HG02973 (cell line): ENCODE results near the gene TFEB.
A peak's percentile ranks its signal among the peaks of the same experiment; 100 is the strongest.

Experiments used
- ATAC-seq: cut with Tn5 transposase; IDR thresholded peaks from one replicate; pipeline ENCODE4 v1.9.1; 2021; ENCODE audit warnings: moderate library complexity; ENCODE audit not compliant: unreplicated experiment

The TFEB gene

DNA sequence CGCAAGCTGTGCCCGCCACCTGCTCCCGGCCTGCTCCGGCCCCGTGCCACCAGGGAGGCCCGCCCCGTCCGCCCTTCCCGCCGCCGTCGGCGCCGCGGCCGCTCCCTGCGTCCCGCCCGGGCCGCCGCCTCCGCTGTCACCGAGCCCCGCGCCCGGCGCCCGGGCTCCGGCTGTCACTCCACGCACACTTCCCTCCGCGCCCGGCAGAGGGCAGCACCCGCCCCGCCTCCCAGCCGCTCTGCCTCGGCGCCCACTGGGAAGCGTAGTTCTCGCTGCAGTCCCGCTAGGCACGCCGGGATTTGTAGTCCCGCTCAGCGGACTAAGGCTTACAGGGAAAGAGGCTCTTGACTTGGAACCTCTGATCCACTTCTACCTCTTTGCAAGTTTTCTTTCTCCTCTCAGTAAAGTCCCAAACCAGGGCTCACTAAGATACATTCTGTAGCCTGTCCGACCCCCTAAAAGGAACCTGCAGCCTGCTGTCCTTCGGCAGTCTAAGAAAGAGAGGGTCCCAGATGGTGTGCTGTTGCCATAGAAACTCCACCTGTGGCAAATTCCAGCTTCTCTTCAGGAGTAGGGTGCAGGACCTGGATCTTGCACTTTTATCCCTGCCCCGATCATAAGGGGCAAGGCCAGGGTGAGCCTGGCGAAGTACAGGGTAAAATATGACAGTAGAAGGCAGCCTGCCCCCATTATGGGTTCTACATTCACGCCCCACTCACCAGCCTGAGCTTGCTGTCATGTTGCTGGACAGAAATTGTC is at the start of gene TFEB:
TFEB (minus strand) TSS at position 182 of the 759 bp plus-strand sequence. CDS start 44,395 bp downstream, outside the sequence.
- ATAC-seq, result peak; percentile 42

DNA sequence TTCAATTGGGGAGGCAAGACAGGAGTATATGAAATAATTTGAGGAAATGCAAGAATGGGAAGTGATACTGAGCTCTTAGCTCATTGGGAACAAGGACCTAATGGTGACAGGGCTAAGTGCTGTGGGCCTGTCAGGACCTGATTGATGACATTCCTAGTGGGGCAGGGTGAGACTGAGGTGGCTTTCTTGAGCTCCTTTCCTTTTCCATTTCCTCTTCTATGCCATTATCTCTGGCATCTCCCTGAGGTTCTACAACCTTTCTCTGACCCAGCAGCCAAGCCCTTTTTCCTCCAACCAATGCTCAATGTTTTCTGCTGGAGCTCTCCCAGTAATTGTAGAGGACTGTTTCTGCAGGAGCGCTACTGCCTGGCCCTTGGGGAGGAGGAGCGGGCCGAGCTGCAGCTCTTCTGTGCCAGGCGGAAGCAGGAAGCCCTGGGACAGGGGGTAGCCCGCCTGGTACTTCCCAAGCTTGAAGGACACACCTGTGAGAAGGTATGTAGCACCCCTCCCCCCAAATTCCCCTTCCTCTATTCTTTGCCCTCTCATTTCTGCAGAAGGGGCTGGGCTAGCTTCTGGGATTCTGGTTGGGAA is 49.3 kb upstream of the TFEB start:
- no peak for ATAC-seq

DNA sequence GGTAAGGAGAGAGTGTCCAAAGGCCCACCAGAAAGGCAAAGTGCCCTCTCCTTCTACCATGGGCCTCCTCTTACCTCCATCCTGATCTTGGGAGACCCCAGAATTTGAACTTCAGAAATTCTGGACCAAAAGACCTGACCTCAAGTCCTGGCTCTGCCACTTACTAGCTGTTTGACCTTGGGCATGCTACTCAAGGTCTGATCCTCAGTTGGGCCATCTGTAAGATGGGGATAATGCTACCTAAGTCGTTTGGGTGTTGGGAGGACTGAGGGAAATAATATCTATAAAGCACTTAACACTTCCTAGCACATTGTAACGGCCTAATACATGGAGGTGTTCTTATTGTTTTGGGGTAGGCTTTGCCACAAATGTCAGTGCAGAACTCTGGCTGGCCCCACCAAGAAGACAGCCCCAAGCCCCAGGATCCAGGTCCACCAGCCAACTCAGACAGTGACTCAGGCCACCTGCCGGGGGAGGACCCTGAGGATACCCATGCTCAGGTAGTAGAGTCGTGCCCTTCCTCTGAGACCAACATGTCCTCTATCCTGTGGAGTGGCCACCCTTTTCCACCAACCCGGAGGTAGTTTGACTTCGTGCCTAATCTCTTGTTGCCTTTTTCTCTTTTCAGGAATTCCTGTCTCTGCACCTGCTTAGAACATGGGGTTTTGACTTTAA is 47.8 kb upstream of the TFEB start:
- ATAC-seq, result no peak

DNA sequence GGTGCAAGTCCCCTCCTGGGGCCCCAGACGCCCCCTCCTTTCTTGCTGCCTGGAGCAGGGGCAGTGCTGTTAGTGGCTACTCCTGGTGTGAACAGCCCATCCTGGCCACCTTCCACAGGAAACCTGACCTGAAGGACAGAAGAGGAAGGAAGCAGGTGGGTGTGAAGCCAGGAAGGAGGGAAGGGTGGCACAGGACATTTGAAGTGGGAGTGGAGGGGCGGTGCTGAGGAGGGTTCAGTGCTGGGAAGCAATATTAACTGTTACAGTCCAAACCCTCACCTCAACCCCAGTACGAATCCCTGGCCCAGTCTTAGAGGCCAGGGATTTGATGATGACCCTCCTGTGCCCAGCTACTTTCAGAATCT is 45.9 kb upstream of the TFEB start:
- no peak for ATAC-seq

DNA sequence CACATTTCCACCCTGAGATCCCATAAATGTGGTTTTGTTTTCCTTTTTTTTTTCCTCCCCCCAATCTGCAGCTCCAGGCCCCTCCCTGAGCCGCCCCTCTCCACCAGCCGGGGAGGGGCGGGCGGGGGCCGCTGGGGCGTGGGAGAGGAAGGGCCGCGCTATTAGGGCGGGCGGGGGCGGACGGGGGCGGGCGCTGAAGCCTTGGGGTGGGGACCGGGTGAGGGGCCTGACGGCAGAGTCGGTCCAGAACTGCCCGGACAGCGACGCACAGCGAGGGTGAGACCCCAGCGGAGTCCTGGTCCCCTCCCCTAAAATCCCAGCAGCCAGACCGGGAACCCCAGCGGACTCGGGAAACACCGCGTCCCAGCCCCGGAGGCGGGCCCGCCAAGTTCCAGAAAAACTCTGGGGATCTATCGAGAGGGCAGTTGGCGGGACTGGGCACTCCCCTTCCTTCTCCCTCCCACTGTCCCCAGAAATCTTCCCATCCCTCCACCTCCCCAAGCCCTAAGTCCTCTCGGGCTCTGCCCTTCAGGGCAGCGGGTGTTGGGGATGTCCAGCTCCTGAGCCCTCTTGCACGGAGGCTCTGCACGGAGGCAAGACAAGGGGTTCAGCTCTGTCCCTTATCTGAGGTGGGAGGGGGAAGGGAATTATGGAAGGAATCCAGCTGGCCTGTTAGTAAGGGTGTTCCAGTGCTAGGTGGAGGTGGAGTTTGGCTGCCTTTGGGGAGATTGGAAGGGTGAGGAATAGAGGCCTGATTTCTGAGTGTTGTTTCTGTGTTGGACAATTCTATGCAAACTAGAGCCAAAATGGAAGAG is 45.4 kb upstream of the TFEB start, which contains the start of gene PRICKLE4:
PRICKLE4 (plus strand) TSS at position 232 of the 815 bp plus-strand sequence. CDS start 2,692 bp downstream, outside the sequence.
- no peak for ATAC-seq

DNA sequence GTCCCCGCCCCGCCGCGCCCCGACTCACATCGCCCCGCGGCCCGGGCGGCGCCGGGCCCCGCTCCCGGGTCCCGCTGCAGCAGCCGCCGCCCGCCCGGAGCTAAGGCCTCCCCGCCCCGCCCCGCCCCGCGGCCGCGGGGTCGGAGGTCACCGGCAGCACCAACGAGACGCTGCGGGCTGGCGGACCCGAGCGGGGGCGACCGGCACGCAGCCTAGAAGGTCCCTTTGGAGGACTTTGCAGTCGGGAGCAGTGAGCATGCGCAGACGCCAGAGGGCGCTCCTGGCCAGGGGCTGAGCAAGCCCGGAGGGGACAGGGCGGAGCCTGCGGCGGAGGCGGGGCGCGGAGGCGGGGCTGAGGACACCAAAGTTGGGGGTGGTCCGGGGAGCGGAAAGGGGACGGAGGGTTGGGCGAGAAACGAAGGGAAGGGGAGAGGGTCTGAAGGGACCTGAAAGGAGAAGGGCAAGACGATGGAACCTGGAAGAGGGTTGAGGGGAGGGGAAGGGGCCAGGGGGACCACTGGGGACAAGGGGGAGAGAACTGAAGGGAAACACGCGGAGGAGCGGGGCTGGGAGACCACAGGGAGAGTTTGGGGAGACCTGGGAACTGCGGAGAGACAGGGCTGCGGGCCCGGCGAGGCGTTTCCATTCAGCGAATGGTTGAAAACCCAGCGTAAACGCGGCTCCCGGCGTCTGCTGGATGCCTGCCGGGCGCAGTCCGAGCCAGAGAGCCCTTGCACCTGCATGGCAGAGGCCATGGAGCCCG is 44.6 kb upstream of the TFEB start, which contains the start of gene FRS3:
FRS3 (minus strand) TSS at position 113 of the 763 bp plus-strand sequence. CDS start 2,913 bp downstream, outside the sequence.
- ATAC-seq, result peak; percentile 78

DNA sequence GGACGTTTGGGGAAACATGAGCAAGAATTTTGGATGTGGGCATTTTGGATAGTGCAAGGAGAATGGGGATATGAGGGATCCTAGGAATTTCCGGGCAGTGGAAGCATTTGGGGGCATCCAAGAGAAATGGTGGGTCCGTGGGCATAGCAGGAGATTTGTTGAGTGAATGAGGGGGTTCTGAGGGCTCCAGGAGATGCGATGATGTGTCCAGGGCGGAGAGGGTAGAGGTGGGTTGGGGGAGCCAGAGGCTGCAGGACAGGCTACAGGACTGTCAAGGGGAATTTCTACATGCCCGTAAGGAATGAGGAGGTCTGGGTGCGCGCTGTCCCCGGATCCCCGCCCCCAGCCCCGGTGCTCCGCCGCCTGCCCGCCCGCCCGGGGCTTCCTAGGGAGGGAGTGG is 43.9 kb upstream of the TFEB start:
- no peak for ATAC-seq

DNA sequence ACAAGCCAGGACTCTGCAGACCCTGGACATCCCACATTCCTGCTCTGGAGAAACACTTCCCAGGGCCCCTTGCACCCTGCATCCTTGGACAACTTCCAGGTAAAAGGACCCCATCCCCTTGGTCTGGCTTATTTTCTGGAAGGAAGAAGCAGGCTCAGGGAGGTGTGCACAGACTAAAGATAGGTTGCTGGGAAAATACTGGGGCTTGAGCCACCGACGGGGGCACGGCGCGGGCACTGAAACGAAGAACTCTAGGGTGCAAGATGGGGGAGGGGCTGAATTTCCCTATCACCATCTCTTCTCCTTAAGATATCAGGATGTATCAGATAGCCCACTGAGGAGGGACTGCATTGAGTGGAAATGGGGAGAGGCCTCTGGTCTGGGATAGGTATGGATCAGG is 43.5 kb upstream of the TFEB start:
- no peak for ATAC-seq

DNA sequence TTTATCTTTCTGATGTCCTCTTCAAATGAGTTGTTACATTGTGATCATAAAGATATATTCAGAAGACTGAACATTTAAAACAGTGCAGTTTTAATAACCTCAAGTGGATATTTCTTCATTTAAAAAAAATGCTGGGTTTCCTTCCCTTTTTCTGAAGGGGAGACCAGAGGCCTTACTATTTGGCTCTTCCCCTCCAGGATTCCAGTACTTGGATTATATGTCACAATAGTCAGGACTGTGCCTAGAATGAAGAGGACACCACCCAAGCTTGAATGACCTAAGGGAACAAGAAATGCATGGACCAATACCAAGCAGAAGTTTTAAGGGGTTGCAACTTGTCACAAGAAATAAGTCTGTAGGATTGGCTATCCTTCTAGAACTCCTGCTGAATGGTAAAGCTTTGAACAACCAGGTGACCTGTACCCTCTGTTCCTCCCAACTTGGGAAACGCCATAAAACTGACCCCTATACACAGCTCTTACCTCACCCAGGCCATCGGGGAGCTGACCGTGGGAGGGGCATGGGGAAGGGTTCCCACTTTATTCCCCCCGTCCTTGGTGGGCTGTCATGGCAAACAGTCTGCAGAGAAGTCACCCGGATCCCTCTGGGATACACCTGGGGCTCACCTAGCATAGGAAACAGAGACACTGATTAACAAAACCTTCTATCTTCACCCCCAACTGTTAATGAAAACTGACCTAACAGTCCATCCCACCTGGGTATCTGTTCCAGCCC is 42.3 kb upstream of the TFEB start:
- ATAC-seq, result no peak

DNA sequence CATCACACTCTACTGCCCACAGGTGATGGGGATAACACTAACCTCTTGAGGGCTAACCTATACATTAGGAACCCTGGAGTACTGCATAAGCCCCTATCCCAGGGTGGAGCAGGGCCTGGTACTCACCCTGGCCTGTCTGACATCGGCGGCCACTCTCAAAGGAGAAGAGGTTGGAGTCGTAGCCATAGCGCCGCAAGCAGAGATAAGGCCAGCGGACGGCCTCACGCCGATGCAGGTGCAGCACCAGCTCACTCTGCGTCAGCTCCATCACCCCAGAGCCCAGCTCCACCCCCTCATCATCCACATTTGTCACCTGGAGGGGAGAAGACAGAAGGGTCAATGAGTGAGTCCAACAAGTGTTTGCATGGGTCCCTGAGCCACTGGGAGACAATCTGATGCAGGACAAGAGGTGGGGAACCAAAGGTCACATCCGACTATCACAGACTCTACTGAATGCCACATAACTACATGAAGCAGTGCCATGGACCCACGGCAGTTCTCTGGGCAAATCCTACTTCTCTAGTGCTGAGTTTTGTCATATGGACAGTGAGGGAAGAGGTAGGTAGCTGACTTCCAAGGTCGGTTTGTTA is 40.0 kb upstream of the TFEB start:
- no peak for ATAC-seq

DNA sequence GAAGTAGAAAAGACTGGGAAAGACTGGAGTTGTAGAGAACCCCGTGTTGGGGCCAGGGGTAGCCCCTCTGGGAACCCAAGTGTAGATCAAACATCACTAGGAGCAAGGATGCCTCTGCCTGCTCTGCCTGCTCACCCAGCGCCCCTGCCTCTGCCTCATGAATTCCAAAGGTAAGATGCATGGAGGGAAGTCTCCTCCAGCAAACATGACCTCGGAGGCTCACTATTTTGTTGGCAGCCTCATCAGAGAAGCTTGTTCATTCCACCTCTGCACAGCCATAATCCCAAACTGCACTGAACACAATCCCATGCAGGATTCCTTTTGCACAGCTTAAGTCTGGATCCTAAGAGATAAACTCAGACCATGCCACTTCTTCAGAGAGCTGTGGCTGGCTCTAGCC is 39.4 kb upstream of the TFEB start:
- ATAC-seq, result no peak

DNA sequence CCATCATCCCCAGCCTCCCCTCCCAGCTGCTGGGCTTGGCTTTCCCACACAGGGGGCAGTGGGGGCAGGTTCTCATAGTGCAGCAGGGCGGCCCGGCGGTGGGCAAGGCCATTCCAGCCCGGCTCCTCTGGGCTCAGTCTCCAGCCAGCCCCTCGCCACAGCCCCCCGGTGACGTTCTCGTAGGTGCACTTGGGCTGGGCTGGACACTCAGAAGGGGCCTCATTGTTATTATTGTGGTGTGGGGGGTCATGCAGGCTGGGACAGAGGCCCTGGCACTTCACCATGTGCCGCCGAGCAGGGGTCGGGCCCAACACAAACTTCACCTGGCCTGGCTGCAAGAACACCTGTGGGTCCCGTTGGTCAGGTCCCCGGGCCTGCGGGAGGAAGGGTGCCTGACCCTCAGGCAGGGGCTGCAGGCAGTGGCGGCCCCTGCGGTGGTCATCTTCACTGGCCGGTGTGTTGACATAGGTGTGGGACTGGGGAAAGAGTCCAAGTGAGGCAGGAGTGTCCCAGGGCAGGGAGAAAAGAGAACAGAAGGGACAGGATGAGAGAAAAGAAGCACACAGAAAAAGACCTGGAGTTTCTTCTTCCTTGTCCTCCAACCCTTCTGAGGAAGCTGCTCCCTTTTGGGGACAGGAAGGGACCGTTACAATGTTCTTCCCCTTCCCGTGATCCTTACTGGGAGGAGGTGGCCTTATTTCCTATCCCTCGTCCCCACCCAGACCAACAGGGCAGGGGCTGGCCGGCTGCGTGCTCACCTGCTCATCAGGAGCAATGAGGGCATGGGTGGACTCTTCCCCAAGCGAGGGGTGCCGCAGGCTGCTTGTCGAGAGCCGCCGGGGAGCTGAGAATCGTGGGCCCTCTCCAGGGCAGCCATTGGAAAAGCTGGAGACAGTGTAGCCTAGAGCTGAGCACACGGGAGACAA is 35.9 kb upstream of the TFEB start:
- no peak for ATAC-seq

DNA sequence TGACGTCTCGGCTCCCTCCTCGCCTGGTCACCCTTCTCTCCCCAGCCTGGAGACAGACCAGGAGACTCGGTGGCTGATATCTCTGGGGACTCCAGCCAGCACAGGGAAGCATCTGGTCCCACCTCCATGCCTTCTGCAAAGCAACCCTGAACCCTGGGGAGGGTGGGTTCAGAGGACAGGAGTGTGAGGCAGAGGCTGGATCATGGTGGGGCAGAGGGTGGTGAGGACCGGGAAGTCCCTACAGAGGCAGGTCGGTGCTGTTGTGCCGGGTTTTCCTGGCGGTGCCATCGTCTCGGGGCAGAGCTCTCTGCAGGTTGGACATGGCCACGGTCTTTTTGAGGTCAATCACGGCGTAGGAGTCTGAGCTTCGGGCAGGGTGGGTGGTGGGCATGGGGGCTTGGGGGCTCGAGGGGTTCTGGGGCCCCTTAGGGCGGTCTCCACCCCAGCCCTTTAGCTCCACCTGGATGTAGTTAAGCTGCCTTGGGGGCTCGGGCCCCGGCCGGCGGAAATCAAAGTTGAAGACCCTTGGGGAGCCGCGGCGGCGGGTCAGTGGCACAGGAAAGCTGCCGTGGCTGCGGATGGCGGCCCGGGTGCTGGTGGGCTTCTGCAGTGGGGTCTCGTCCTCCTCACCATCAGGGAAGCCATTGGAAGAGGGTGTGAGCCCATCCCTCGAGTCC is 35.1 kb upstream of the TFEB start:
- ATAC-seq, result no peak

DNA sequence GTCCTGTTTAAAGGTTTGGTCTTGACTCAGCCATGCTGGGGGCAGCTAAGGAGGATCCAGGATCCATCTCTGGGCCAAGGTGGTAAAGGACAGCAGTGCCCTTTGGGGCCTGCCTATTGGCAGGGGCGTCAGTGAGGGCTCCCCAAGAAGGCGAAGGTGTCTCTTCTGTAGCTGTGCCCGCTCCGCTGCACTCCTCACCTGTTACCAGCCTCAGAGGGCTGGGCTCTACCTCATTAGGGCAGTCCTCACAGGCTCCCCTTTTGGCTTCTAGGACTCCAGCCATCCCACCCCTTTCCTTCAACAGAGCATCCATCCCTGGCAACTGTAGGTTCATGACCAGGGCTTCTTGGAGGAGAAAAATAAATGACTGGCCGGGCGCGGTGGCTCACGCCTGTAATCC is 34.0 kb upstream of the TFEB start:
- no peak for ATAC-seq

DNA sequence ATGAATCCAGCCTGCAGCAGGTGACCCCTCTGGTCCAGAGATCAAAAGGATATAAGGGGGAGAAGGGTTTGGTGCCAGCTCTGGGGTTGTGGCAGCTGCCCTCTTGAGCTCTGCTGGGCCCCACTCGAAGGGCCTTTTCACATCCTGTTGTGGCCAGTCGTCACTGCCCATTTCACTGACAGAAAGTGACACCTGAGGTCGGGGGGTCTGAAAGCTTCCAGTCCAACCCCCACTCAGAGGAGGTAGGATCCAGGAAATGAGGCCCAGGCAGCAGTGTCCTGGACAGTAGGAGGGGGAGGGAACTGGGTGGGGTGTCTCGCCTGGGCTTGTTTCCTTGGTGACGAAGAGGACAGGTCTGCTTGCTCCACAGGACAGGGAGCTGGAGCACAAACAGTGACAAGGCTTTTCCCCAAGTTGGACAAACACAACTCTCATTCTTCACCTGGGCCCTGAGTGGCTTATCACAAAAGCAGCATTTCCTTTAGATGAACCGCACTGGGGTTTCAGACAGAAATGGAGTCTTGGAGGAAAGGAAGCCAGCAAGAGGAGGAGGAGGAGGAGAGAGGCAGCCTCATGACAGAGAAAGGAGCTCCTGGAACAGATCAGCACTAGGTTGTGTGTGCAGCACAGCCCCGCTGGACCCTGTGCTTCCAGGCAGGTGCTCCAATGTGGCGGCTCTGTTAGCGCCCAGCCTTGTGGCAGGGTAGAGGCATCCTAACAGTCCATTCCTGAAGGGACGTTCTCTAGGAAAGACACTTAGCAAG is 33.3 kb upstream of the TFEB start:
- no peak for ATAC-seq

DNA sequence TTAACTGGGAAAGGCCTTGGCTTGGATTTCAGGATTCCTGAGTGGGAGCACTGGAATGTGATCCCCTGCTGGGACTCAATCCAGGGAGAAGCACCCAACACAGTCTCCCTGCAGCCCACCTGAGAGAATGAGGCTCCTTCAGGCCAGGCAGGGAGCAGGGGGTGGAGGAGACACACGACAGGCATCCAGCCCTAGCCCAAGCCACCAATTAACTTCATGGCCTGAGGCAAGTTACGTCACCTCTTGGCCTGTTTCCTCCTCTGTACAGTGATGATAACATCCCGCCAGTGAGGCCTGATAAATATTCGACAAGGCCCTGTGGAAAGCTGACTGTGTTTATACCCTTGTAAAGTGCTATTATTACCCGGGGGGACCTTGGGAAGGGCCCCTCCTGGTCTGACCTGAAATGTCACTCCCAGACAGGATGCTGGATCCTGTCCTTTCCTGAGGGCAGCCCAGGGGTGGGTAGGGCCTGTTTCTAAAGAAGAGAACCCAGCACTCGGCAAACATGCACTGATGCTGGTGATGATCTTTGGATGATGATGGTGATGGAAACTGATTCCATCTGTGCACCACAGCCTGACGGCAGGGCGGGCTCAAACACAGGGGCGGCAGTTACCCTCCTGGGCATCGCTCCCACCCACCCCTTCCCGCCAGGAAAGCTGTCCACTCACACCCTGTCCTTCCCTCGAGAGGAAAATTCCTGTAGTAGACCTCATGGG is 31.9 kb upstream of the TFEB start:
- no peak for ATAC-seq
